ENCODE results near the gene RMP24.

Gene RMP24

DNA sequence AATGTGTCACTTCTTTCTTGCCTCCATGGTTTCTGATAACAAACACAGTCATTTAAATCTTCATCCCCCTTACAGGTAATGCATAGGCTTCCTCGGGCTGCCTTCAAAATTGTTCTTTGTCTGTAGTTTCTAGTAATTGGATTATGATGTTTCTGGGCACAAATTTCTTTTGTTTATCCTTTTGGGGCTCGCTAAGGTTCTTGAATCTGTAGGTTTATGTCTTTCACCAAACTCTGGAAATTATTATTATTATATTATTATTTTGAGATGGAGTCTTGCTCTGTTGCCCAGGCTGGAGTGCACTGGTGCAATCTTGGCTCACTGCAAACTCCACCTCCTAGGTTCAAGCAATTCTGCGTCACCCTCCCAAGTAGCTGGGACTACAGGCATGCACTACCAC lies 16.3 kb upstream of the RMP24 start:
- no peak overlapping the region for H2AK9ac ChIP-seq (replicated peaks; ENCODE audit: low read depth, low read length, poor library complexity)
- no peak overlapping the region for H3K56ac ChIP-seq (ENCODE audit: extremely low read depth, insufficient read depth, low read length)
- no peaks in the 10 kb centered on the region for H3K79me1 ChIP-seq (ENCODE audit: low read depth in 1 of 2, low read length in 2 of 2)
- no peak overlapping the region for H3K14ac ChIP-seq (replicated peaks; ENCODE audit: low read depth, low read length)
- TF ChIP-seq FOS (IDR thresholded peaks at IDR 0.05; ENCODE audit: low read depth, low read length) = no peak
- TF ChIP-seq CEBPB (IDR thresholded peaks at IDR 0.05; ENCODE audit: low read depth, low read length) = no peak
- intact Hi-C loops (cut with micrococcal nuclease) = no loop called here
- no TSS peak for BruUV-seq (replicated peaks)
- H2AFZ ChIP-seq (replicated peaks; ENCODE audit: low read length, poor library complexity) = no peak overlapping the region
- H3K4me1 ChIP-seq (ENCODE audit: control insufficient read depth, insufficient read depth, low read length) = no peaks in the 10 kb centered on the region
- H2BK120ac ChIP-seq (ENCODE audit: low read depth, low read length) = no peak overlapping the region
- H4K20me1 ChIP-seq (ENCODE audit: insufficient read depth, low read length) = no peaks in the 10 kb centered on the region
- H3K23ac ChIP-seq (ENCODE audit: low read depth, low read length) = no peak overlapping the region
- H3K27me3 ChIP-seq (ENCODE audit: control insufficient read depth, insufficient read depth, low read length) = no peaks in the 10 kb centered on the region
- H2AK5ac ChIP-seq (ENCODE audit: low read depth, low read length) = no peak overlapping the region
- H3K4me3 ChIP-seq (ENCODE audit: insufficient read depth, low read depth, low read length) = no peak overlapping the region
- no peak overlapping the region for H3K9ac ChIP-seq (ENCODE audit: low read depth, low read length)
- ChIA-PET CTCF (no interaction called here), POLR2A (ENCODE audit: unreplicated experiment) (no interaction called here)
- no peak overlapping the region for H4K5ac ChIP-seq (ENCODE audit: low read depth, low read length)
- no peak overlapping the region for H4K8ac ChIP-seq (ENCODE audit: low read depth in 2 of 2, low read length in 2 of 2)
- in situ Hi-C loops (cut with MboI; ENCODE audit: low sequenced_read_pairs) = loop anchor here (25.0 kb wide), 2 partner anchors 569 to 719 kb away; partner anchors contain the start of genes ZNF396 and ZNF397
- dilution Hi-C loops (cut with HindIII; ENCODE audit: low sequenced_read_pairs, unreplicated experiment) = no loop called here
- DNase-seq (no peak), ATAC-seq (ENCODE audit: low read depth) (no peak)
- no peak overlapping the region for H4K91ac ChIP-seq (ENCODE audit: insufficient read depth, low read depth, low read length)
- H2BK5ac ChIP-seq (ENCODE audit: low read depth, low read length, poor library complexity, severe bottlenecking) = no peak overlapping the region
- H3K4ac ChIP-seq (ENCODE audit: low read depth, low read length) = no peak overlapping the region
- no peak overlapping the region for H2BK15ac ChIP-seq (ENCODE audit: low read depth, low read length)
- no peak overlapping the region for H3K18ac ChIP-seq (ENCODE audit: low read depth, low read length)
- no peaks in the 10 kb centered on the region for H3K9me1 ChIP-seq (ENCODE audit: insufficient read depth, low read length)
- H2BK20ac ChIP-seq (ENCODE audit: low read depth, low read length) = no peak overlapping the region
- no CpG with 5 or more reads among the region's 3 CpGs for WGBS, 2 experiments (ENCODE audit: extremely low coverage in 2 of 2, insufficient read length in 1 of 2)
- no peak overlapping the region for H3K4me2 ChIP-seq (ENCODE audit: low read depth, low read length)
- no peaks in the 10 kb centered on the region for H3K36me3 ChIP-seq (ENCODE audit: control insufficient read depth, insufficient read depth, low read length)
- H3K9me3 ChIP-seq (ENCODE audit: control insufficient read depth, insufficient read depth, low read length) = no peaks in the 10 kb centered on the region
- H3K27ac ChIP-seq (ENCODE audit: insufficient read depth, low read length) = no peak overlapping the region

All from IMR-90 (cell line).